CD4-positive, alpha-beta T cell treated with Interleukin-10 for 1 hour (primary cell): Measurements from ENCODE around the gene RPSA.
"Not testable (repeated sequence)": the region's sequence is repeated elsewhere in the genome, so short reads cannot be mapped to it uniquely, and the experiment has no call there.

Experiments used
- DNase-seq: peaks from one replicate; pipeline ENCODE4 v3.0.0-alpha.2; 2020

RPSA gene

GRCh38 chr3:39406368-39407258 is at the start of gene RPSA:
TSS of gene RPSA (plus strand) at chr3:39406720. CDS start at chr3:39407654, 934 bp downstream.
- peak; percentile 97 for DNase-seq

DNA sequence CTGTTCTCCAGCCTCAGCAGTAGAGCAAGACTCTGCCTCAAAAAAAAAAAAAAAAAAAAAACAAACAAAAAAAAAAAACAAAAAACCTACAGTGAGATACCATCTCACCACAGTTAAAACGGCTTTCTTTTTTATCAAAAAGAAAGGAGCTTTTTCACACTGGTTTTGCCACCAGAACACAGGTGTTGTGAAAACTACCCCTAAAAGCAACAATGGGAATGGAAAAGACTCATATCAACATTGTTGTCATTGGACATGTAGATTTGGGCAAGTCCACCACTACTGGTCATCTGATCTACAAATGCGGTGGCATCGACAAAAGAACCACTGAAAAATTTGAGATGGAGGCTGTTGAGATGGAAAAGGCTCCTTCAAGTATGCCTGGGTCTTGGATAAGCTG is 48.2 kb upstream of the RPSA start:
- DNase-seq, result peak; percentile 28

- peak; percentile 60 for DNase-seq
Measured at GRCh38 chr3:39361252-39361927, 45.1 kb upstream of the RPSA start.

DNA sequence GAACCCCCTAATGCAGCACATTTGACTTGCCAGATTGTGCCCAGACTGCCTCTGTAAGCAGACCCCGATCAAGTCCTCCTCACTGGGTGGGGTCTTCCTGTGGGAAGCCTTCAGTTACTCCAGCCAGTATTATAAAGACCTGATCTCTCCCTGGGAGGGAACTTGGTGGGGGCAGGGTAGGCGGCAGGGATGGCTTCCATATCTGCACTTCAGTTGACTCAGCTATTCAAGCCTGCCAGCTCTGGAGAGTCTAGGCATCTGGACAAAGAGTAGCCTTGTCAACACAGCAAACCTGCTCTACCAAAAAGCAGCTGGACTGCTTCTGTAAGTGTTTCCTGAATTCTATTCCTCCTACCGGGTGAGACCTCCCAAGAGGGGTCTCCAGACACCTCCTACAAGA is 44.3 kb upstream of the RPSA start:
- no peak for DNase-seq

- no peak for DNase-seq
Measured at GRCh38 chr3:39362812-39363211, 43.7 kb upstream of the RPSA start.

- DNase-seq, result not testable (repeated sequence)
Measured at GRCh38 chr3:39370450-39370849, 36.1 kb upstream of the RPSA start.

DNA sequence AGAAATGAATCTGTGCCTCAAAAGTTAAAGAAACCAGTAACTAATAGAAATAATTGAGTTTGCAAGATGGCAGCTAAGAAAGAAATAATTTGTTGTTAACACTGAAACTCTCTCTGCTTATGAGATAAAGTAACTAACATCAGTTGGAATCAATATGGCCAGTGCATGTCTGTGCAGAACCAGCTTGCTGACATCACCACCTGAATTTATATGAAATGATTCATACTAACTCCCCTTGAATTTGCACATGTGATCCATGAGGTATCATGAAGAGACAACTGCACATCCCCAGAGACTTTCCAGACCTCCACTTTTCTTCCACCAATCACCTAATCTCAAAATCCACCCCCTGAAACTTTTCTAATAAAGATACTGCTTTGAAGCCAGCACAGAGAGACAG is 33.7 kb upstream of the RPSA start:
- no peak for DNase-seq

DNA sequence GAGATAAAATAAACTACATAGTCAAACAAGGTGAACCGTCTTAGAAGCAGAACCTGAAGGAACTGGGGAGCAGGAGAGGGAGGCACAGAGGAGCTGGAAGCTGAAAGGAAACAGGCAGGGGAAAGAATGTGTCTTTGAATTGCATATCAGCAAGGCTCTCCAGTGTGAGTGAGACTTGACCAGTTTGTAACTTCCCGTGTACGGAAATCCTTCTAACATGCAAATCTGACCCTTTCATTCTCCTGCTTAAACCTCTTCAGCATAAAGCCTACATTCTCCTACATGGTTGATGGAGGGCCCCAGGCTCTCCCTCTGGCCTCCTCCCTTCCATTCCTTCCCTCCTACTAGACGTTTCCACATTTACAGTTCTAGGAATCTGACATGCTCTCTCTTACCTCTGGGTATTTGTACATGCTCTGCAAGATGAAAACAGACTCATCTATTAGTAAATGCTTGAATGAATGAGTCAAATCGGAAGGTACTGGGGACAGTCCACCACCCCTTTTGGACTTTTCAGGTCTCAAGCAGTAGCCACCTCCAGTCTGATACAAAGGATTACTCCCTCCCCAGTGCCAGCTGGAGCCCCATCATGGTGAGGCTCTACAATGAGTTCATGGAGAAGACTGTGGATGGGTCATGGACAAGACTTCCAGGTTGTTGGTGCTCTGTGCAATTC is 29.4 kb upstream of the RPSA start:
- no peak for DNase-seq

- DNase-seq, result peak; percentile 78
Measured at GRCh38 chr3:39378088-39378487, 28.4 kb upstream of the RPSA start.

- DNase-seq, result no peak
Measured at GRCh38 chr3:39378957-39379777, 27.4 kb upstream of the RPSA start.

- DNase-seq, result no peak
Measured at GRCh38 chr3:39379778-39380155, 26.8 kb upstream of the RPSA start.

DNA sequence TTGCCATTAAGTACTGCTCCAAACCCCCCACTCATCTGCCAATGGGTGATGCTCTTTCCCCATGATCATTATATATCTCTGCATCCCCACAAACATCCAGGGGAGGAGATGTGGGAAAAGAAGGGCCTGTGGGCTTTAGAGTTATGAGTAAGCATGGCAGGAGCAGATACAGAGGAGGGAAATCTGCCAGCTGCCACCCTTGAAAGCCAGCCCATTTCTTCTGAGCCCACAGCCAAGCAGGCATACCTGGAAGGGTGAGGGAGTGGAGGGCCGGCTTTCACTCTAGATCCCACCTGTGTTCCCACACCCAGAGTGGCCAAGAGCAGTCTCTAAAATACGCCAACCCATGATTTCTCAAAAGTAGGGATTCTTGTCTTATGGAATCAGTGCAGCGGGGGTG is 25.1 kb upstream of the RPSA start:
- no peak for DNase-seq

- peak; percentile 80 for DNase-seq
Measured at GRCh38 chr3:39383045-39383880, 23.3 kb upstream of the RPSA start, which contains the start of gene SLC25A38. TSS of gene SLC25A38 (plus strand) at chr3:39383370. CDS start at chr3:39383725, 355 bp downstream.

GRCh38 chr3:39383881-39384664 is 22.4 kb upstream of the RPSA start:
- peak; percentile 94 for DNase-seq

DNA sequence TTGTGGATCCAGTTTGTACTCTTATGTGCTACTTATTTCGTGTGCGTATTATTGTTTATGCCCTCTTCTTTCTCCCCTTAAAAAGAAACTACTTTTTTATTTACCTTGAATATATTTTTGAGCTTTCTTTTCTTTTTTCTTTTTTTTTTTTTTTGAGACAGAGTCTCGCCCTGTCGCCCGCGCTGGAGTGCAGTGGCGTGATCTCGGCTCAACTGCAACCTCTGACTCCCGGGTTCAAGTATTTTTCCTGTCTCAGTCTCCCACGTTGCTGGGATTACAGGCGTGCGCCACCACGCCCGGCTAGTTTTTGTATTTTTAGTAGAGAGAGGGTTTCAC is 21.9 kb upstream of the RPSA start:
- DNase-seq, result no peak

GRCh38 chr3:39385456-39386090 is 20.9 kb upstream of the RPSA start:
- DNase-seq, result no peak

- DNase-seq, result no peak
Measured at GRCh38 chr3:39386318-39386717, 20.2 kb upstream of the RPSA start.

- DNase-seq, result no peak
Measured at GRCh38 chr3:39387411-39387975, 19.0 kb upstream of the RPSA start.

GRCh38 chr3:39388153-39388552 is 18.4 kb upstream of the RPSA start:
- no peak for DNase-seq

DNA sequence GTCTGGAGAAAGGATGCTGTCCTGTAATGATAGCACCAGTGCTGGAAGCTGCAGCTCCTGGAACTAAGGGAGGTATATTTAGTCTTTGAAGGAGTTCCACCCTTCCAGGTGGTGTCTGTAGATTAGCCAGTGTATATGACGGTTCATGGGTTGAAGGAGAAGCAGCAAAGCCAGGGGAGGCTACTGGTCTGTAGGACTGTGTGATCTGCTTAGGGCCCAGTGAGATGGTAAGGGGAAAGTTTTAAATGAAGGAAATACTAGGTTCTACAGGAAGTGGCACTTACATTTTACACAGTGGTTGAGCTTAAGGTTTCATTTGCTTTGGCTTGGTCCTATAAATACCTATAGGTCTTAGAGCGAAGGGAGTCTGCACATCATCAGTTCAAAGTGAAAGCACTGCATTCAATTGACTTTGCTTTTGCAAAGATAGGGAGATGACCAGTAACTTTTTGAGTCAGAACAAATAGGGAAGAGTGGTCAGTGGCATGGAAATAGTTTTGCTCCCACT is 17.7 kb upstream of the RPSA start:
- peak; percentile 32 for DNase-seq
